Uterus (tissue), 4 donors: Measurements from ENCODE around the gene ANKRD63. TPM values are rescaled to one million over a fixed set of nuclear protein-coding genes. Genes with fewer than 3 reads are reported as not detected.

Source experiments
- DNase-seq, 2 donors: peaks; one replicate each; pipeline ENCODE4 v3.0.0-alpha.2; 2019 to 2020
- H3K27ac ChIP-seq, 2 donors: fragments of 200-600 bp; sonication (generic); 1 replicate in 1 of 2; 2 replicates in 1 of 2; pipeline ENCODE4 v1.5.1; 2016 to 2018
- H3K27me3 ChIP-seq, 2 donors: fragments of 200-600 bp; sonication (generic); one replicate each; pipeline ENCODE4 v1.5.1; 2018 to 2019; ENCODE audit warnings: control low read depth in 1 of 2
- H3K36me3 ChIP-seq, 2 donors: fragments of 200-600 bp; sonication (generic); one replicate each; pipeline ENCODE4 v1.5.1; 2019; ENCODE audit warnings: control low read depth in 1 of 2
- H3K4me1 ChIP-seq, 2 donors: fragments of 200-600 bp; sonication (generic); one replicate each; pipeline ENCODE4 v1.5.1; 2018 to 2019; ENCODE audit warnings: control low read depth in 1 of 2
- H3K4me3 ChIP-seq, 2 donors: fragments of 200-600 bp; sonication (generic); 1 replicate in 1 of 2; 2 replicates in 1 of 2; pipeline ENCODE4 v1.5.1; 2018 to 2019; ENCODE audit warnings: mild to moderate bottlenecking in 1 of 2
- H3K9me3 ChIP-seq, 2 donors: fragments of 200-600 bp; sonication (generic); one replicate each; pipeline ENCODE4 v1.5.1; 2019; ENCODE audit warnings: control low read depth in 1 of 2
- CTCF ChIP-seq, 4 experiments: fragments of 200-600 bp in 2 of 4; fragments of 450-650 bp in 2 of 4; sonication (generic) in 2 of 4; IDR thresholded peaks; one replicate each; pipeline ENCODE4 v1.5.1; 2016 to 2019; ENCODE audit warnings: antibody characterized with exemption in 4 of 4, mild to moderate bottlenecking in 2 of 4, moderate library complexity in 1 of 4
- POLR2A ChIP-seq, 2 donors: fragments of 450-650 bp; IDR thresholded peaks; one replicate each; pipeline ENCODE4 v1.6.1; 2016; ENCODE audit warnings: antibody characterized with exemption in 2 of 2, mild to moderate bottlenecking in 1 of 2, moderate library complexity in 1 of 2
- intact Hi-C: fragments of 100-400 bp; cut with DNase I; formaldehyde crosslinking; loops from one replicate; pipeline ENCODE4 v1.15.1; 2023; ENCODE audit warnings: low total_unique reads
- total RNA-seq, 4 donors: library from RNA; depleted of rRNA in 3 of 4; stranded (reverse); fragments of >200 nt in 3 of 4; gene quantifications; one replicate each; pipeline versions ENCODE4 v1.1.0 to v1.2.4, GENCODE V29; 2014 to 2023
- donor health status: DM: yes; HTN: yes; CAD: no.

The ANKRD63 gene
- total RNA-seq, 4 donors from 2014 or later = 0.28 to 0.52 TPM; not detected in 2

GRCh38 chr15:40250771-40251483 lies 31.9 kb downstream of the ANKRD63 start:
- intact Hi-C loops = no loop called here
- TF ChIP-seq POLR2A (IDR thresholded peaks at IDR 0.05) (no peak), CTCF (IDR thresholded peaks at IDR 0.05) (no peak)

GRCh38 chr15:40250304-40250656 lies 32.6 kb downstream of the ANKRD63 start:
- intact Hi-C loops = no loop called here
- no peaks in the 10 kb centered on the region for H3K36me3 ChIP-seq
- DNase-seq = no peak
- TF ChIP-seq CTCF (IDR thresholded peaks at IDR 0.05) (no peak), POLR2A (IDR thresholded peaks at IDR 0.05) (no peak)
- H3K4me1 ChIP-seq = peaks cover 0 to 10% of the 10 kb centered on the region in 2 donors
- H3K27me3 ChIP-seq = no peaks in the 10 kb centered on the region
- no peaks in the 10 kb centered on the region for H3K9me3 ChIP-seq
- no peak overlapping the region for H3K27ac ChIP-seq
- no peak overlapping the region for H3K4me3 ChIP-seq

More at GRCh38 chr15:40250771-40251483, 31.9 kb downstream of the ANKRD63 start:
- H3K4me1 ChIP-seq = peaks cover 0 to 10% of the 10 kb centered on the region in 2 donors
- no peaks in the 10 kb centered on the region for H3K9me3 ChIP-seq
- no peaks in the 10 kb centered on the region for H3K36me3 ChIP-seq
- no peak overlapping the region for H3K27ac ChIP-seq
- no peak overlapping the region for H3K4me3 ChIP-seq
- no peak for DNase-seq
- no peaks in the 10 kb centered on the region for H3K27me3 ChIP-seq

GRCh38 chr15:40249477-40250303 lies 33.2 kb downstream of the ANKRD63 start:
- H3K27ac ChIP-seq = no peak overlapping the region
- H3K4me3 ChIP-seq = no peak overlapping the region
- DNase-seq = no peak
- peaks cover 0 to 10% of the 10 kb centered on the region in 2 donors for H3K4me1 ChIP-seq
- H3K9me3 ChIP-seq = no peaks in the 10 kb centered on the region
- intact Hi-C loops = no loop called here
- no peaks in the 10 kb centered on the region for H3K27me3 ChIP-seq
- no peaks in the 10 kb centered on the region for H3K36me3 ChIP-seq
- TF ChIP-seq CTCF (IDR thresholded peaks at IDR 0.05) (no peak), POLR2A (IDR thresholded peaks at IDR 0.05) (no peak)

- DNase-seq = no peak
- TF ChIP-seq POLR2A (IDR thresholded peaks at IDR 0.05) (no peak), CTCF (IDR thresholded peaks at IDR 0.05) (no peak)
- Histone ChIP-seq H3K27me3 (no peaks in the 10 kb centered on the region), H3K9me3 (no peaks in the 10 kb centered on the region), H3K4me3 (no peak overlapping the region), H3K27ac (no peak overlapping the region), H3K36me3 (no peaks in the 10 kb centered on the region), H3K4me1 (peaks cover 0 to 3% of the 10 kb centered on the region in 2 donors)
- intact Hi-C loops = no loop called here
These were observed 34.7 kb downstream of the ANKRD63 start for GRCh38 chr15:40248006-40248783.
